ENCODE data around the gene PHACTR2. TPM values are rescaled to one million over a fixed set of nuclear protein-coding genes. Genes with fewer than 3 reads are reported as not detected.
A peak's percentile ranks its signal among the peaks of the same experiment; 100 is the strongest.

Gene PHACTR2
- total RNA-seq, 1 donor from 2014 or later: 44.7 TPM

- Histone ChIP-seq H3K36me3 (ENCODE audit: insufficient read depth, low read length) (no peaks in the 10 kb centered on the region), H3K27ac (ENCODE audit: low read depth, low read length) (no peak overlapping the region), H3K27me3 (ENCODE audit: insufficient read depth, low read length) (no peaks in the 10 kb centered on the region), H2AFZ (ENCODE audit: low read depth, low read length) (no peak overlapping the region), H3K9ac (ENCODE audit: low read length) (no peak overlapping the region), H3K79me2 (ENCODE audit: insufficient read depth, low read length) (peaks cover 63% of the 10 kb centered on the region), H4K20me1 (ENCODE audit: insufficient read depth, low read length) (peaks cover 12% of the 10 kb centered on the region), H3K4me2 (ENCODE audit: low read length) (no peak overlapping the region), H3K9me3 (ENCODE audit: insufficient read depth, low read depth, low read length) (no peaks in the 10 kb centered on the region), H3K4me1 (ENCODE audit: insufficient read depth, low read length) (peaks cover 12% of the 10 kb centered on the region), H3K4me3 (ENCODE audit: insufficient read depth, low read depth, low read length) (no peak overlapping the region)
- Mint-ChIP-seq H3K27me3 (ENCODE audit: low read depth, unreplicated experiment) (no peaks in the 10 kb centered on the region), H3K27ac (ENCODE audit: unreplicated experiment) (no peak overlapping the region), H3K4me3 (ENCODE audit: unreplicated experiment) (no peak overlapping the region), H3K4me1 (ENCODE audit: low read depth, unreplicated experiment) (peaks cover 33% of the 10 kb centered on the region), H3K36me3 (ENCODE audit: low read depth, unreplicated experiment) (no peaks in the 10 kb centered on the region), H3K9me3 (ENCODE audit: unreplicated experiment) (peaks cover 4% of the 10 kb centered on the region)
- TF ChIP-seq CTCF (IDR thresholded peaks at IDR 0.05; ENCODE audit: insufficient read depth, low read depth, low read length) (no peak), EZH2 (IDR thresholded peaks at IDR 0.05; ENCODE audit: insufficient read depth, low read length) (no peak)
- no peak for DNase-seq (ENCODE audit: low read depth)
- no peak for FAIRE-seq
Measured at GRCh38 chr6:143691900-143692636, 14.3 kb downstream of the PHACTR2 start.

DNA sequence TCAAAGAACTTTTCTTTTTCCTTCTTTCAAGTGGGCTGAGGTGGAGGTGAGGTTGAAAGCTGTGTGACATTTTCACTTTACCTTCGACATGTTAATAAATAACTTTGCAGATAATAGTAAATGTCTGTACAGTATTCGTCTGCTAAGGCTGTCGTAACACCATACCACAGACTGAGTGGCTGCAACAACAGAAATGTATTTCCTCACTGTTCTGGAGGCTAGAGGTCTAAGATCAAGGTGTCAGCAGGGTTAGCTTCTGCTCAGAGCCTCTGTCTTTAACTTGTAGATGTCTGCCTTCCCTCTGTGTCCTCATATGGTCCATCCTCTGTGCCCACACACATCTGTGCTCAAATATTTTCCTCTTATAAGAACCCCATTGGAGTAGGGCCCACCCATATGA lies 14.9 kb downstream of the PHACTR2 start:
- Mint-ChIP-seq H3K36me3 (ENCODE audit: low read depth, unreplicated experiment) (no peaks in the 10 kb centered on the region), H3K27ac (ENCODE audit: unreplicated experiment) (no peak overlapping the region), H3K4me1 (ENCODE audit: low read depth, unreplicated experiment) (peaks cover 31% of the 10 kb centered on the region), H3K9me3 (ENCODE audit: unreplicated experiment) (peaks cover 4% of the 10 kb centered on the region), H3K4me3 (ENCODE audit: unreplicated experiment) (no peak overlapping the region), H3K27me3 (ENCODE audit: low read depth, unreplicated experiment) (no peaks in the 10 kb centered on the region)
- no peaks in the 10 kb centered on the region for H3K9me3 ChIP-seq (ENCODE audit: insufficient read depth, low read depth, low read length)
- H3K4me1 ChIP-seq (ENCODE audit: insufficient read depth, low read length): peaks cover 7% of the 10 kb centered on the region
- H3K36me3 ChIP-seq (ENCODE audit: insufficient read depth, low read length): no peaks in the 10 kb centered on the region
- H3K27ac ChIP-seq (ENCODE audit: low read depth, low read length): no peak overlapping the region
- H3K79me2 ChIP-seq (ENCODE audit: insufficient read depth, low read length): peaks cover 60% of the 10 kb centered on the region
- H4K20me1 ChIP-seq (ENCODE audit: insufficient read depth, low read length): peaks cover 12% of the 10 kb centered on the region
- no peaks in the 10 kb centered on the region for H3K27me3 ChIP-seq (ENCODE audit: insufficient read depth, low read length)
- TF ChIP-seq CTCF (IDR thresholded peaks at IDR 0.05; ENCODE audit: insufficient read depth, low read depth, low read length): no peak
- no peak for TF ChIP-seq EZH2 (IDR thresholded peaks at IDR 0.05; ENCODE audit: insufficient read depth, low read length)
- no peak overlapping the region for H2AFZ ChIP-seq (ENCODE audit: low read depth, low read length)
- DNase-seq (ENCODE audit: low read depth): no peak
- H3K4me2 ChIP-seq (ENCODE audit: low read length): no peak overlapping the region
- peak; percentile 65 for FAIRE-seq
- no peak overlapping the region for H3K9ac ChIP-seq (ENCODE audit: low read length)
- H3K4me3 ChIP-seq (ENCODE audit: insufficient read depth, low read depth, low read length): no peak overlapping the region

DNA sequence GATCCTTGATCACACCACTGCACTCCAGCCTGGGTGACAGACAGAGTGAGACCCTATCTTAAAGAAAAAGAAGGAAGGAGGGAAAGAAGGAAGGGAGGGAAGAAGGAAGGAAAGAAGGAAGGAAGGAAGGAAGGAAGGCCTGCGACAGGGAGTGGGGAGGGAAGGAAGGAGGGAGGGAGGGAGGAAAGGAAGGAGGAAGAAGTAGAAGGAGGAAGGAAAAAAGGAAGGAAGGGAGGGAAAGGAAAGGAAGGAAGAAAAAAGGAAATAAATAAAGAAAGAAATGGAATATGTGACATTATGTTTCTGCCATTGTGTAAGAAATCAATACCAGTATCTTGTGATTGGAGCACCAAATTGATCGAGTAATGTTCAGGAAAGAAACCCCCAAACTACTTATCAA lies 16.2 kb downstream of the PHACTR2 start:
- no peak for FAIRE-seq
- Mint-ChIP-seq H3K4me3 (ENCODE audit: unreplicated experiment) (no peak overlapping the region), H3K27ac (ENCODE audit: unreplicated experiment) (no peak overlapping the region), H3K36me3 (ENCODE audit: low read depth, unreplicated experiment) (no peaks in the 10 kb centered on the region), H3K27me3 (ENCODE audit: low read depth, unreplicated experiment) (no peaks in the 10 kb centered on the region), H3K4me1 (ENCODE audit: low read depth, unreplicated experiment) (peaks cover 28% of the 10 kb centered on the region), H3K9me3 (ENCODE audit: unreplicated experiment) (peaks cover 2% of the 10 kb centered on the region)
- no peaks in the 10 kb centered on the region for H3K36me3 ChIP-seq (ENCODE audit: insufficient read depth, low read length)
- H3K9me3 ChIP-seq (ENCODE audit: insufficient read depth, low read depth, low read length): no peaks in the 10 kb centered on the region
- H3K27ac ChIP-seq (ENCODE audit: low read depth, low read length): no peak overlapping the region
- no peak overlapping the region for H3K4me3 ChIP-seq (ENCODE audit: insufficient read depth, low read depth, low read length)
- H3K4me2 ChIP-seq (ENCODE audit: low read length): no peak overlapping the region
- H3K27me3 ChIP-seq (ENCODE audit: insufficient read depth, low read length): no peaks in the 10 kb centered on the region
- no peak for DNase-seq (ENCODE audit: low read depth)
- peaks cover 4% of the 10 kb centered on the region for H3K4me1 ChIP-seq (ENCODE audit: insufficient read depth, low read length)
- TF ChIP-seq EZH2 (IDR thresholded peaks at IDR 0.05; ENCODE audit: insufficient read depth, low read length) (no peak), CTCF (IDR thresholded peaks at IDR 0.05; ENCODE audit: insufficient read depth, low read depth, low read length) (no peak)
- no peak overlapping the region for H2AFZ ChIP-seq (ENCODE audit: low read depth, low read length)
- peaks cover 19% of the 10 kb centered on the region for H4K20me1 ChIP-seq (ENCODE audit: insufficient read depth, low read length)
- peaks cover 57% of the 10 kb centered on the region for H3K79me2 ChIP-seq (ENCODE audit: insufficient read depth, low read length)
- no peak overlapping the region for H3K9ac ChIP-seq (ENCODE audit: low read length)

All from astrocyte (in vitro differentiated cells and primary cell).